Measurements from ENCODE around the gene OR5AU1.

DNA sequence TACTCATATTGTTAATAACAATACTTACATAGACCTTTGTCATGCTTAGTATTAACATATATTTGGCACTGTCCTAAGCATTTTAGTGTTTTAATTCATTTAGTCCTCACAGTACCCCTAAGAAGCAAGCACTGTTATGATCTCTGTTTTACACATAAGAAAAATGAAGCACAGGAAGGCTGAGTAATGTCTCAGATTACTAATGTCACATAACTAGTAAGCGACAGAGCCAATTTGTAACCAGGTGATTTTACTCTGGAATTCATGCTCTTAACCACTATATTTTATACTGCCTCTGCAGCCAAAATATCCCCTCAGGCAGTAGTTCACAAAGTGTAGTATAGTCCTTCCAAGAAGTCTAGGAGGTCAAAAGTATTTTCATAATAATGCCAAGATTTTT lies 34.7 kb downstream of the OR5AU1 start:
- TF ChIP-seq, protein P1, sequence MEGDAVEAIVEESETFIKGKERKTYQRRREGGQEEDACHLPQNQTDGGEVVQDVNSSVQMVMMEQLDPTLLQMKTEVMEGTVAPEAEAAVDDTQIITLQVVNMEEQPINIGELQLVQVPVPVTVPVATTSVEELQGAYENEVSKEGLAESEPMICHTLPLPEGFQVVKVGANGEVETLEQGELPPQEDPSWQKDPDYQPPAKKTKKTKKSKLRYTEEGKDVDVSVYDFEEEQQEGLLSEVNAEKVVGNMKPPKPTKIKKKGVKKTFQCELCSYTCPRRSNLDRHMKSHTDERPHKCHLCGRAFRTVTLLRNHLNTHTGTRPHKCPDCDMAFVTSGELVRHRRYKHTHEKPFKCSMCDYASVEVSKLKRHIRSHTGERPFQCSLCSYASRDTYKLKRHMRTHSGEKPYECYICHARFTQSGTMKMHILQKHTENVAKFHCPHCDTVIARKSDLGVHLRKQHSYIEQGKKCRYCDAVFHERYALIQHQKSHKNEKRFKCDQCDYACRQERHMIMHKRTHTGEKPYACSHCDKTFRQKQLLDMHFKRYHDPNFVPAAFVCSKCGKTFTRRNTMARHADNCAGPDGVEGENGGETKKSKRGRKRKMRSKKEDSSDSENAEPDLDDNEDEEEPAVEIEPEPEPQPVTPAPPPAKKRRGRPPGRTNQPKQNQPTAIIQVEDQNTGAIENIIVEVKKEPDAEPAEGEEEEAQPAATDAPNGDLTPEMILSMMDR (IDR thresholded peaks at IDR 0.05) = no peak
- TF ChIP-seq POLR2AphosphoS5 (IDR thresholded peaks at IDR 0.05) (no peak), EP300 (IDR thresholded peaks at IDR 0.05) (no peak), POLR2A (IDR thresholded peaks at IDR 0.05) (no peak)
